HepG2 (cell line): ENCODE measurements around the gene MYL4. TPM values are rescaled to one million over a fixed set of nuclear protein-coding genes. Genes with fewer than 3 reads are reported as not detected.

Experiments
- BHLHE40 ChIP-seq: IDR thresholded peaks from 2 replicates; pipeline ENCODE4 v1.6.1; 2011; ENCODE audit warnings: low read length, improper control_type of control experiment
- FOSL2 ChIP-seq: sonication (generic); formaldehyde crosslinking; IDR thresholded peaks from 2 replicates; pipeline ENCODE4 v1.4.0; 2020; ENCODE audit warnings: missing genetic modification reagents
- GZF1 ChIP-seq: sonication (generic); formaldehyde crosslinking; IDR thresholded peaks from 2 replicates; pipeline ENCODE4 v1.5.1; 2020; ENCODE audit warnings: mild to moderate bottlenecking, missing genetic modification reagents
- KDM5A ChIP-seq: fragments of 200-600 bp; sonication (generic); IDR thresholded peaks from 2 replicates; pipeline ENCODE4 v1.7.0; 2018; ENCODE audit warnings: antibody characterized with exemption, mild to moderate bottlenecking, low read length, borderline replicate concordance
- NFIC ChIP-seq: IDR thresholded peaks from 2 replicates; pipeline ENCODE4 v1.6.1; 2012; ENCODE audit warnings: mild to moderate bottlenecking, low read length, inconsistent platforms
- PHF5A ChIP-seq: IDR thresholded peaks from one replicate; pipeline ENCODE4 v1.6.1; 2018; ENCODE audit warnings: low read depth, missing genetic modification reagents; ENCODE audit not compliant: unreplicated experiment
- SSRP1 ChIP-seq: IDR thresholded peaks from 2 replicates; pipeline ENCODE4 v1.6.1; 2016; ENCODE audit warnings: control low read depth
- TEAD3 ChIP-seq: optimal IDR thresholded peaks from 2 replicates; pipeline ENCODE3; 2016; ENCODE audit warnings: borderline replicate concordance
- TOPORS ChIP-seq: sonication (generic); formaldehyde crosslinking; IDR thresholded peaks from 2 replicates; pipeline ENCODE4 v1.8.0; 2023; ENCODE audit warnings: mild to moderate bottlenecking, missing genetic modification reagents
- USF2 ChIP-seq, 2 experiments: sonication (generic) in 1 of 2; formaldehyde crosslinking in 1 of 2; IDR thresholded peaks; 2 replicates each; pipeline versions ENCODE4 v1.5.1 to v1.6.1; 2011 to 2020; ENCODE audit warnings: borderline replicate concordance in 1 of 2, low read depth in 1 of 2, low read length in 1 of 2, mild to moderate bottlenecking in 1 of 2, missing genetic modification reagents in 1 of 2, moderate library complexity in 1 of 2
- ZC3H4 ChIP-seq: sonication (generic); formaldehyde crosslinking; IDR thresholded peaks from 2 replicates; pipeline ENCODE4 v1.4.0; 2020; ENCODE audit warnings: missing genetic modification reagents, borderline replicate concordance
- ZNF770 ChIP-seq: sonication (generic); formaldehyde crosslinking; IDR thresholded peaks from 2 replicates; pipeline ENCODE4 v1.5.0; 2020; ENCODE audit warnings: mild to moderate bottlenecking, missing genetic modification reagents
- ZSCAN25 ChIP-seq: sonication (generic); formaldehyde crosslinking; IDR thresholded peaks from 2 replicates; pipeline ENCODE4 v1.8.0; 2022; ENCODE audit warnings: mild to moderate bottlenecking, missing genetic modification reagents
- polyA plus RNA-seq, 8 experiments: library from polyadenylated mRNA; depleted of rRNA in 3 of 8; stranded (reverse) in 7 of 8; unstranded in 1 of 8; fragments of >200 nt; fragmentation: Illumina TruSeq in 4 of 8; extraction: Trizol in 4 of 8; gene quantifications; 2 replicates each; pipeline versions ENCODE4 v1.2.1 to v1.2.3, GENCODE V29; 2011 to 2016; ENCODE audit warnings: low read depth in 4 of 8, missing spikeins in 1 of 8, mixed read lengths in 1 of 8; ENCODE audit not compliant: insufficient read depth in 1 of 8
- total RNA-seq, 5 experiments: library from RNA; depleted of rRNA; stranded (reverse); fragments of >200 nt; fragmentation: Illumina TruSeq; extraction: Trizol; gene quantifications; 2 replicates each; pipeline ENCODE4 v1.2.3, GENCODE V29; 2016; ENCODE audit warnings: low read depth in 1 of 5

The MYL4 gene
- total and polyA plus RNA-seq, 2 of the 13 experiments (the other 11 are each of a cell fraction or from before 2014, with no cell fraction given): not detected

- TF ChIP-seq USF2 (IDR thresholded peaks at IDR 0.05; ENCODE audit: low read depth, low read length) (peak; percentile 43; the same call in 1 of the 2 replicates), USF2 (CRISPR knock-in tag; IDR thresholded peaks at IDR 0.05; ENCODE audit: borderline replicate concordance) (no peak), GZF1 (CRISPR knock-in tag) (no peak), TOPORS (CRISPR knock-in tag) (no peak), BHLHE40 (peak; percentile 35; the same call in 1 of the 2 replicates), ZSCAN25 (CRISPR knock-in tag) (no peak), KDM5A (no peak), ZNF770 (CRISPR knock-in tag) (no peak), NFIC (no peak), PHF5A (no peak), FOSL2 (CRISPR knock-in tag) (peak; percentile 83), TEAD3 (CRISPR knock-in tag) (no peak), SSRP1 (CRISPR knock-in tag) (no peak), ZC3H4 (no peak)
Observed at GRCh38 chr17:47265983-47266541, 56.9 kb downstream of the MYL4 start (continued).
